ENCODE measurements around the gene HTR3C. TPM values are rescaled to one million over a fixed set of nuclear protein-coding genes. Genes with fewer than 3 reads are reported as not detected.

The HTR3C gene
- total RNA-seq, 1 donor from 2014 or later: not detected

DNA sequence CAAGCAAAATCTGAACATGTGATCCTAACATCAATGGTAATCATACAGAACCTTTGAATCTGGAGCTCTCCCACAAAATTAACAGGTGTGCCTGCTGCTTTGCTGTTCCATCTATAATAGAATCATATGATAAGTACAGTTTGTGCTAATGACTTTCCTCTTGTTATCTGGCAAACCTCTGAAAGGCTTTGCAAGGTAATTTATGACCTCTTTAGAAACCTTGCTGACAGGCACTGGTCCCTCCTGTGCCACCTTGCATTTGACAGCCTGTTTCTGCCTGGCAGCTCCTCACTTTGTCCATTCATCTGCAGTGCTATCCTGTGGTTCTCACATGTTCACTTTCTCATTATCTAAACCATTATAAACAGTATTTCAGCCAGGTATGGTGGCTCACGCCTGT, 10.2 kb upstream of the HTR3C start:
- DNase-seq (ENCODE audit: extremely low spot score, unreplicated experiment): no peak
- Mint-ChIP-seq H3K36me3 (no peaks in the 10 kb centered on the region), H3K27ac (no peak overlapping the region), H3K4me3 (no peak overlapping the region), H3K4me1 (ENCODE audit: unreplicated experiment) (no peaks in the 10 kb centered on the region), H3K27me3 (peaks cover 10% of the 10 kb centered on the region), H3K9me3 (no peaks in the 10 kb centered on the region)
- TF ChIP-seq, protein P1, sequence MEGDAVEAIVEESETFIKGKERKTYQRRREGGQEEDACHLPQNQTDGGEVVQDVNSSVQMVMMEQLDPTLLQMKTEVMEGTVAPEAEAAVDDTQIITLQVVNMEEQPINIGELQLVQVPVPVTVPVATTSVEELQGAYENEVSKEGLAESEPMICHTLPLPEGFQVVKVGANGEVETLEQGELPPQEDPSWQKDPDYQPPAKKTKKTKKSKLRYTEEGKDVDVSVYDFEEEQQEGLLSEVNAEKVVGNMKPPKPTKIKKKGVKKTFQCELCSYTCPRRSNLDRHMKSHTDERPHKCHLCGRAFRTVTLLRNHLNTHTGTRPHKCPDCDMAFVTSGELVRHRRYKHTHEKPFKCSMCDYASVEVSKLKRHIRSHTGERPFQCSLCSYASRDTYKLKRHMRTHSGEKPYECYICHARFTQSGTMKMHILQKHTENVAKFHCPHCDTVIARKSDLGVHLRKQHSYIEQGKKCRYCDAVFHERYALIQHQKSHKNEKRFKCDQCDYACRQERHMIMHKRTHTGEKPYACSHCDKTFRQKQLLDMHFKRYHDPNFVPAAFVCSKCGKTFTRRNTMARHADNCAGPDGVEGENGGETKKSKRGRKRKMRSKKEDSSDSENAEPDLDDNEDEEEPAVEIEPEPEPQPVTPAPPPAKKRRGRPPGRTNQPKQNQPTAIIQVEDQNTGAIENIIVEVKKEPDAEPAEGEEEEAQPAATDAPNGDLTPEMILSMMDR (conservative IDR thresholded peaks at IDR 0.05): no peak

DNA sequence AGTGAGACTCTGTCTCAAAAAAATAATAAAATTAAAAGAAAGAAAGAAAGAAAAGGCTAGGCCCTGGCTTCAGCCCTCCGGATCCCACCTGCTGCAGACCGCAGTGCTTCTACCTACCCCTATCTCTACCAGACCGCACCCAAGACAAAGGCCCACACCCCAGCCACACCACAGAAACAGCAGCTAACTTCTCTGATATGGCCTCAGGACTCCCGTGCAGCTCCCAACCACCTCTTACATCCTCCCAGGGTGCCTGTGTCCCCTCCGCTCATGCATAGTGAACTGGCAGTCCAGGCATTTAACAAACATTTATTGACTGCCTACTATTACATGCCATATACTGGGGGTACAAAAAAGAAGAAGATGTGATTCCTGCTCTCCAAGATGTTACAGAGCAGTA, 6.9 kb upstream of the HTR3C start:
- TF ChIP-seq, protein P1 (conservative IDR thresholded peaks at IDR 0.05): no peak
- Mint-ChIP-seq H3K9me3 (no peaks in the 10 kb centered on the region), H3K27me3 (peaks cover 5% of the 10 kb centered on the region), H3K36me3 (no peaks in the 10 kb centered on the region), H3K4me3 (no peak overlapping the region), H3K27ac (no peak overlapping the region), H3K4me1 (ENCODE audit: unreplicated experiment) (no peaks in the 10 kb centered on the region)
- no peak for DNase-seq (ENCODE audit: extremely low spot score, unreplicated experiment)

DNA sequence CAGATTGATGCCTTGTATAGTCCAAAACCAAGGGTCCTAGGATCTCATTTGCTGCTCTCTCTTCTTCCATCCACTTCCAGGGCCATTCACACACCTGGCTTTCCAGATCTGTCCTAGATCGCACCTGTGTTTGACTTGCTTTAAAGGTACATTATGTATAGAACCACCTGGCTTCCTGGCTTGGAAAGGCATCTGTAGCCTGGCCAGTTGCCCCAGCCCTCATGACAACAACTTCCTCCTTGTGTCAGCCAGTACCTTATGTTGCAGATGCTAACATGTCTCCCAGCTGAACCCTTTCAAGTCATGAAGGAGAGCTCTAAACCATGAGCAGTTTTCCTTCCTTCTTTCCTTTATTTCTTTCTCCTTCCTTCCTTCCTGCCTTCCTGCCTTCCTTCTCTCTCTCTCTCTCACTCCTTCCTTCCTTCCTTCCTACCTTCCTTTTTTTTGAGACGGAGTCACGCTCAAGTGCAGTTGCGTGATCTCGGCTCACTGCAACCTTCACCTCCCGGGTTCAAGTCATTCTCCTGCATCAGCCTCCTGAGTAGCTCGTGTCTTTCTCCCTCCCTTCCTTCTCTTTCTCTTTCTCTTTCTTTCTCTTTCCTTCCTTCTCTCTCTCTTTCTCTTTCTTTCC, 2.5 kb upstream of the HTR3C start:
- no peaks in the 10 kb centered on the region for H3K9me3 Mint-ChIP-seq
- TF ChIP-seq, protein P1 (conservative IDR thresholded peaks at IDR 0.05): no peak
- no peak overlapping the region for H3K4me3 Mint-ChIP-seq
- peaks cover 29% of the 10 kb centered on the region for H3K27me3 Mint-ChIP-seq
- H3K27ac Mint-ChIP-seq: no peak overlapping the region
- H3K4me1 Mint-ChIP-seq (ENCODE audit: unreplicated experiment): peaks cover 3% of the 10 kb centered on the region
- no peaks in the 10 kb centered on the region for H3K36me3 Mint-ChIP-seq
- no peak for DNase-seq (ENCODE audit: extremely low spot score, unreplicated experiment)

DNA sequence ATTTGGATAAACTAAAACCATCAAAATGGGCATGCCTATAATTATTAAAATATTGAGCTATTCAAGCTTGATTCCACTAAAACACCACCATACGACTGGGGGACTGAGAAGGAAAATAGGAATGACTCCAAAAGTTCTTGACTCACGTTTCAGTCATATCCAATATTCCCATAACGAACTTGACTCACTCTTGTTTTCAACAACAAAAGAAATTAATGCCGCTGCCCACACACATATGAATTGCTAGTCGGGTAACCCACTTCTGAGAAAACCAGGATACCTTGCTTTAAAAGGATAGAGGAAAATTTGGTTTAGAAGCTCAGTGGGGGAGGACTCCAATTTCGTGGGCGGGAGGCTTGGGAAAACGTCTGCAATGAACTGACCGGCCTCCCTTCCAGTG, 5.2 kb downstream of the HTR3C start:
- Mint-ChIP-seq H3K4me1 (ENCODE audit: unreplicated experiment) (no peaks in the 10 kb centered on the region), H3K27ac (no peak overlapping the region), H3K9me3 (no peaks in the 10 kb centered on the region), H3K36me3 (no peaks in the 10 kb centered on the region), H3K4me3 (no peak overlapping the region), H3K27me3 (peaks cover 15% of the 10 kb centered on the region)
- no peak for DNase-seq (ENCODE audit: extremely low spot score, unreplicated experiment)
- TF ChIP-seq, protein P1 (conservative IDR thresholded peaks at IDR 0.05): no peak

DNA sequence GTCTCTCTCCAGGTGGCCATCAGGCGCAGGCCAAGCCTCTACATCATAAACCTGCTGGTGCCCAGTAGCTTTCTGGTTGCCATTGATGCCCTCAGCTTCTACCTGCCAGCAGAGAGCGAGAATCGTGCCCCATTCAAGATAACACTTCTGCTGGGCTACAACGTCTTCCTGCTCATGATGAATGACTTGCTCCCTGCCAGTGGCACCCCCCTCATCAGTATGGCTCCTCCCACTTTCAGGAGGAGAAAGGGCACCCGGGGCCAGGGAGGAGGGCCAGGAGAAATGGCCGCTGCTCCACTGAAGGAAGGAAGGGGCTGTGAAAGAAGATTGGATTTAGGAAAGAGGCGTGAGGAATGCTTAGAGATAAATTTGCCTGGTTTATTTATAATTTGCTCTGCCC, 6.6 kb downstream of the HTR3C start:
- TF ChIP-seq, protein P1 (conservative IDR thresholded peaks at IDR 0.05): no peak
- Mint-ChIP-seq H3K9me3 (no peaks in the 10 kb centered on the region), H3K36me3 (no peaks in the 10 kb centered on the region), H3K27ac (no peak overlapping the region), H3K4me1 (ENCODE audit: unreplicated experiment) (no peaks in the 10 kb centered on the region), H3K4me3 (no peak overlapping the region), H3K27me3 (peaks cover 7% of the 10 kb centered on the region)
- no peak for DNase-seq (ENCODE audit: extremely low spot score, unreplicated experiment)

DNA sequence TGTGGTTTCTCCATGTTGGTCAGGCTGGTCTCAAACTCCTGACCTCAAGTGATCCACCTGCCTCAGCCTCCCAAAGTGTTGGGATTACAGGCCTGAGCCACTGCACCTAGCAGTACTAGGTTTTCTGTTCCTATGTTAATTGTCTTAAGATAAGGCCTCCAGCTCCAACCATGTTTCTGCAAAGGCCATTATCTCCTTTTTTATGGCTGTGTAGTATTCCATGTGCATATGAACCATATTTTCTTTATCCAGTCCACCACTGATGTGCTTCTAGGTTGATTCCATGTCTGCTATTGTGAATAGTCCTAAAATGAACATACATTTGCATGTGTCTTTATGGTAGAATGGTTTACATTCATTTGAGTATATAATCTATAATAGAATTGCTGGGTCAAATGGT, 9.8 kb downstream of the HTR3C start:
- H3K4me1 Mint-ChIP-seq (ENCODE audit: unreplicated experiment): no peaks in the 10 kb centered on the region
- no peaks in the 10 kb centered on the region for H3K36me3 Mint-ChIP-seq
- TF ChIP-seq, protein P1 (conservative IDR thresholded peaks at IDR 0.05): no peak
- no peak for DNase-seq (ENCODE audit: extremely low spot score, unreplicated experiment)
- H3K27ac Mint-ChIP-seq: no peak overlapping the region
- no peaks in the 10 kb centered on the region for H3K9me3 Mint-ChIP-seq
- no peak overlapping the region for H3K4me3 Mint-ChIP-seq
- H3K27me3 Mint-ChIP-seq: no peaks in the 10 kb centered on the region

Measured in type B pancreatic cell (in vitro differentiated cells).